Endodermal cell (in vitro differentiated cells): ENCODE data around the gene BAD. TPM values are rescaled to one million over a fixed set of nuclear protein-coding genes. Genes with fewer than 3 reads are reported as not detected.

ENCODE experiments used
- DNase-seq: peaks from one replicate; pipeline ENCODE4 v3.0.0-alpha.2; 2017
- H3K27ac ChIP-seq: 2 replicates; pipeline ENCODE4 v1.5.1; 2013; ENCODE audit warnings: mild to moderate bottlenecking, low read depth, low read length, moderate library complexity
- H3K27me3 ChIP-seq: 2 replicates; pipeline ENCODE4 v1.6.1; 2013; ENCODE audit warnings: mild to moderate bottlenecking, low read length, moderate library complexity; ENCODE audit not compliant: insufficient read depth, control insufficient read depth, poor library complexity, severe bottlenecking
- H3K36me3 ChIP-seq: 2 replicates; pipeline ENCODE4 v1.7.0; 2013; ENCODE audit warnings: mild to moderate bottlenecking, low read length, moderate library complexity; ENCODE audit not compliant: control insufficient read depth, insufficient read depth
- H3K4me1 ChIP-seq: one replicate; pipeline ENCODE4 v1.7.0; 2013; ENCODE audit warnings: low read length; ENCODE audit not compliant: control insufficient read depth, insufficient read depth
- H3K4me3 ChIP-seq: 2 replicates; pipeline ENCODE4 v1.5.1; 2013; ENCODE audit warnings: mild to moderate bottlenecking, low read length, moderate library complexity
- H3K9ac ChIP-seq: 2 replicates; pipeline ENCODE4 v1.6.1; 2013; ENCODE audit warnings: mild to moderate bottlenecking, low read length, moderate library complexity; ENCODE audit not compliant: poor library complexity, severe bottlenecking; ENCODE audit errors: extremely low read depth
- H3K9me3 ChIP-seq: 2 replicates; pipeline ENCODE4 v1.6.1; 2013; ENCODE audit warnings: mild to moderate bottlenecking, low read length, moderate library complexity; ENCODE audit not compliant: control insufficient read depth
- H3K27ac Mint-ChIP-seq: 2 replicates; pipeline ENCODE4 v1.8.0; 2020; ENCODE audit warnings: mixed read lengths
- H3K27me3 Mint-ChIP-seq: 2 replicates; pipeline ENCODE4 v1.8.0; 2021; ENCODE audit warnings: mild to moderate bottlenecking, mixed read lengths; ENCODE audit not compliant: insufficient read depth
- H3K36me3 Mint-ChIP-seq: 2 replicates; pipeline ENCODE4 v1.8.0; 2020; ENCODE audit warnings: low read depth, mixed read lengths
- H3K4me1 Mint-ChIP-seq: 2 replicates; pipeline ENCODE4 v1.8.0; 2020; ENCODE audit warnings: mixed read lengths
- H3K4me3 Mint-ChIP-seq: 2 replicates; pipeline ENCODE4 v1.8.0; 2020; ENCODE audit warnings: mild to moderate bottlenecking, moderate library complexity, mixed read lengths
- H3K9me3 Mint-ChIP-seq: 2 replicates; pipeline ENCODE4 v1.8.0; 2020; ENCODE audit warnings: mild to moderate bottlenecking, mixed read lengths
- CTCF ChIP-seq: fragments of 200-600 bp; sonication (generic); conservative IDR thresholded peaks from 2 replicates; pipeline ENCODE4 v1.5.0; 2021; ENCODE audit warnings: antibody characterized with exemption, mild to moderate bottlenecking
- WGBS, 2 experiments: methylation state at CpG; one replicate each; pipeline versions ENCODE4 v1.1.5 to v1.1.7; 2013; ENCODE audit warnings: missing lambda C conversion rate in 2 of 2, mixed read lengths in 1 of 2; ENCODE audit not compliant: insufficient coverage in 1 of 2, insufficient read length in 1 of 2; 5-methylcytosine and 5-hydroxymethylcytosine counted together
- total RNA-seq, 2 donors: library from RNA; stranded (reverse); fragmentation: NEBNext Ultra II Directional in 1 of 2; extraction: Animal tissue kit (Norgen Biotek cat#: 25700) in 1 of 2; gene quantifications; 2 replicates in 1 of 2; 3 replicates in 1 of 2; pipeline ENCODE4 v1.2.1, GENCODE V29; 2021

BAD gene
- total RNA-seq, 2 donors from 2014 or later, result 42.3 to 48.2 TPM

- WGBS, 2 experiments, result 0 to 7% methylated on average over 10 to 45 of the region's 45 CpGs
- Mint-ChIP-seq H3K27me3 (peaks cover 70% of the 10 kb centered on the region), H3K9me3 (no peaks in the 10 kb centered on the region), H3K27ac (no peak within 1 kb of the TSS), H3K4me1 (peaks cover 5% of the 10 kb centered on the region), H3K36me3 (peaks cover 5% of the 10 kb centered on the region), H3K4me3 (peak within 1 kb of the TSS; percentile 37)
- no peak for TF ChIP-seq CTCF
- H3K27me3 ChIP-seq, result peaks cover 71% of the 10 kb centered on the region
- H3K27ac ChIP-seq, result no peak within 1 kb of the TSS
- H3K9ac ChIP-seq, result no peak within 1 kb of the TSS
- H3K4me3 ChIP-seq, result no peak within 1 kb of the TSS
- peak; percentile 71 for DNase-seq
- H3K36me3 ChIP-seq, result no peaks in the 10 kb centered on the region
- H3K4me1 ChIP-seq, result no peaks in the 10 kb centered on the region
- no peaks in the 10 kb centered on the region for H3K9me3 ChIP-seq
Observed at GRCh38 chr11:64291262-64291751, 6.8 kb upstream of the BAD start, which contains the start of gene KCNK4. TSS of gene KCNK4 (plus strand) at chr11:64291302. CDS start at chr11:64293019, 1,717 bp downstream.

GRCh38 chr11:64290352-64291261, 6.1 kb upstream of the BAD start:
- H3K4me1 Mint-ChIP-seq, result peaks cover 6% of the 10 kb centered on the region
- H3K27me3 ChIP-seq, result peaks cover 64% of the 10 kb centered on the region
- no peak overlapping the region for H3K27ac ChIP-seq
- no peak for TF ChIP-seq CTCF
- peaks cover 5% of the 10 kb centered on the region for H3K36me3 Mint-ChIP-seq
- no peaks in the 10 kb centered on the region for H3K9me3 ChIP-seq
- no peak overlapping the region for H3K4me3 ChIP-seq
- peak overlapping the region; percentile 37 for H3K4me3 Mint-ChIP-seq
- H3K27me3 Mint-ChIP-seq, result peaks cover 63% of the 10 kb centered on the region
- no peak overlapping the region for H3K27ac Mint-ChIP-seq
- H3K4me1 ChIP-seq, result no peaks in the 10 kb centered on the region
- H3K9me3 Mint-ChIP-seq, result no peaks in the 10 kb centered on the region
- 60 to 67% methylated on average over 6 to 10 of the region's 10 CpGs for WGBS, 2 experiments
- H3K36me3 ChIP-seq, result no peaks in the 10 kb centered on the region
- H3K9ac ChIP-seq, result no peak overlapping the region
- DNase-seq, result peak; percentile 65

GRCh38 chr11:64289002-64289564, 4.6 kb upstream of the BAD start:
- Mint-ChIP-seq H3K4me1 (peaks cover 6% of the 10 kb centered on the region), H3K4me3 (no peak overlapping the region), H3K36me3 (peaks cover 5% of the 10 kb centered on the region), H3K27me3 (peaks cover 48% of the 10 kb centered on the region), H3K9me3 (no peaks in the 10 kb centered on the region), H3K27ac (no peak overlapping the region)
- Histone ChIP-seq H3K27me3 (peaks cover 48% of the 10 kb centered on the region), H3K9ac (no peak overlapping the region), H3K36me3 (no peaks in the 10 kb centered on the region), H3K9me3 (no peaks in the 10 kb centered on the region), H3K4me3 (no peak overlapping the region), H3K4me1 (no peaks in the 10 kb centered on the region), H3K27ac (no peak overlapping the region)
- DNase-seq, result no peak
- 80 to 90% methylated on average over 1 to 13 of the region's 13 CpGs for WGBS, 2 experiments
- no peak for TF ChIP-seq CTCF
